HG02759 (cell line): ENCODE data around the gene SAMD4B.

Source experiments
- ATAC-seq: cut with Tn5 transposase; IDR thresholded peaks from one replicate; pipeline ENCODE4 v1.9.1; 2021; ENCODE audit warnings: mild to moderate bottlenecking, moderate library complexity; ENCODE audit not compliant: unreplicated experiment

The SAMD4B gene, protein sequence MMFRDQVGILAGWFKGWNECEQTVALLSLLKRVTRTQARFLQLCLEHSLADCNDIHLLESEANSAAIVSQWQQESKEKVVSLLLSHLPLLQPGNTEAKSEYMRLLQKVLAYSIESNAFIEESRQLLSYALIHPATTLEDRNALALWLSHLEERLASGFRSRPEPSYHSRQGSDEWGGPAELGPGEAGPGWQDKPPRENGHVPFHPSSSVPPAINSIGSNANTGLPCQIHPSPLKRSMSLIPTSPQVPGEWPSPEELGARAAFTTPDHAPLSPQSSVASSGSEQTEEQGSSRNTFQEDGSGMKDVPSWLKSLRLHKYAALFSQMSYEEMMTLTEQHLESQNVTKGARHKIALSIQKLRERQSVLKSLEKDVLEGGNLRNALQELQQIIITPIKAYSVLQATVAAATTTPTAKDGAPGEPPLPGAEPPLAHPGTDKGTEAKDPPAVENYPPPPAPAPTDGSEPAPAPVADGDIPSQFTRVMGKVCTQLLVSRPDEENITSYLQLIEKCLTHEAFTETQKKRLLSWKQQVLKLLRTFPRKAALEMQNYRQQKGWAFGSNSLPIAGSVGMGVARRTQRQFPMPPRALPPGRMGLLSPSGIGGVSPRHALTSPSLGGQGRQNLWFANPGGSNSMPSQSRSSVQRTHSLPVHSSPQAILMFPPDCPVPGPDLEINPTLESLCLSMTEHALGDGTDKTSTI

GRCh38 chr19:39341719-39342604, at the start of gene SAMD4B:
Gene SAMD4B (plus strand): TSS chr19:39342421. CDS start chr19:39356894, 14,473 bp downstream.
- ATAC-seq = peak; percentile 91

GRCh38 chr19:39293394-39293793, 48.8 kb upstream of the SAMD4B start:
- no peak for ATAC-seq

- no peak for ATAC-seq
These were observed 46.1 kb upstream of the SAMD4B start, which contains the start of gene IFNL1 for GRCh38 chr19:39296055-39296645. Gene IFNL1 (plus strand): TSS chr19:39296407. CDS start chr19:39296422, 15 bp downstream.

- ATAC-seq = no peak
These were observed 45.3 kb upstream of the SAMD4B start for GRCh38 chr19:39296906-39297305.

DNA sequence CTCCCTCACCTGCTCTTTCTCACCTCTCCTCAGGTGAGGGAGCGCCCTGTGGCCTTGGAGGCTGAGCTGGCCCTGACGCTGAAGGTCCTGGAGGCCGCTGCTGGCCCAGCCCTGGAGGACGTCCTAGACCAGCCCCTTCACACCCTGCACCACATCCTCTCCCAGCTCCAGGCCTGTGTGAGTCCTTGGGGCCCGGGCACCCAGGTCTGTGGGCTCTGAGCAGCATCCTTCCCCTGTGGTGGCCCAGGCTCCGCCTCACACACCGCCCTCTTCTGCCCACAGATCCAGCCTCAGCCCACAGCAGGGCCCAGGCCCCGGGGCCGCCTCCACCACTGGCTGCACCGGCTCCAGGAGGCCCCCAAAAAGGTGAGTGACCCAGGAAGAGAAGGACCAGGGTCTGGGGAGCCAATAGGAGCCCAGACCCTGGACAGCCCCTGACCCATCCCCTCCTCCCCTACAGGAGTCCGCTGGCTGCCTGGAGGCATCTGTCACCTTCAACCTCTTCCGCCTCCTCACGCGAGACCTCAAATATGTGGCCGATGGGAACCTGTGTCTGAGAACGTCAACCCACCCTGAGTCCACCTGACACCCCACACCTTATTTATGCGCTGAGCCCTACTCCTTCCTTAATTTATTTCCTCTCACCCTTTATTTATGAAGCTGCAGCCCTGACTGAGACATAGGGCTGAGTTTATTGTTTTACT, 44.1 kb upstream of the SAMD4B start:
- ATAC-seq = no peak

- no peak for ATAC-seq
These were observed 42.8 kb upstream of the SAMD4B start for GRCh38 chr19:39299404-39299803.

DNA sequence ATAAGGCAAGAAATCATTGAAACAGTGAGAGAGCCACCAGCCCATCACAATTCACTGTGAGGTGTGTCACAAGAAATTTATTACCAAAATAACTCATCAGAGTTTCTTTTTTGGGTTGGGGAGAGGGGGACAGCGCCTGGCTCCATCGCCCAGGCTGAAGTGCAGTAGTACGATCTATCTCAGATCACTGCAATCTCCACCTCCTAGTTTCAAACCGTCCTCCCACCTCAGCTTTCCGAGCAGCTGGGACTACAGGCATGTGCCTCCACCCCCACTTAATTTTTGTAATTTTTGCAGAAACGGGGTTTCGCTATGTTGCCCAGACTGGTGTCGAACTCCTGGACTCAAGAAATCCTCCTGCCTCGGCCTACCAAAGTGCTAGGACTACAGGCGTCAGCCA, 42.4 kb upstream of the SAMD4B start:
- no peak for ATAC-seq

- ATAC-seq = no peak
These were observed 41.2 kb upstream of the SAMD4B start for GRCh38 chr19:39301021-39301420.

GRCh38 chr19:39301562-39301961, 40.7 kb upstream of the SAMD4B start:
- ATAC-seq = no peak

GRCh38 chr19:39303373-39304184, 38.6 kb upstream of the SAMD4B start:
- no peak for ATAC-seq

DNA sequence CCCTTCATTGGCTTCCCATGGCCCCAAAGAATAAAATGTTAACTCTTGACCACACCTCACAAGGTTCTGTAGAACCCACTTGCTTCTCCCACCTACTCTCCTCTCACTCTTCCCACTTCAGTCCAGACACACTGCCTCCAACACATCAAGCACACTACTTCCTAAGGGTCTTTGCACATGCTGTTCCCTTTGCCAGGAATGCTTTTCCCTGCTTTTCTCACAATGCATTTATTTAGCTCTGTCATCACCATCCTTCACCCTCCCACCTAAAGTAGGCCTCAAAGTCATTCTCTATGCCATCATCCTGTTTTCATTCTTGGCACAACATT, 38.1 kb upstream of the SAMD4B start:
- no peak for ATAC-seq

DNA sequence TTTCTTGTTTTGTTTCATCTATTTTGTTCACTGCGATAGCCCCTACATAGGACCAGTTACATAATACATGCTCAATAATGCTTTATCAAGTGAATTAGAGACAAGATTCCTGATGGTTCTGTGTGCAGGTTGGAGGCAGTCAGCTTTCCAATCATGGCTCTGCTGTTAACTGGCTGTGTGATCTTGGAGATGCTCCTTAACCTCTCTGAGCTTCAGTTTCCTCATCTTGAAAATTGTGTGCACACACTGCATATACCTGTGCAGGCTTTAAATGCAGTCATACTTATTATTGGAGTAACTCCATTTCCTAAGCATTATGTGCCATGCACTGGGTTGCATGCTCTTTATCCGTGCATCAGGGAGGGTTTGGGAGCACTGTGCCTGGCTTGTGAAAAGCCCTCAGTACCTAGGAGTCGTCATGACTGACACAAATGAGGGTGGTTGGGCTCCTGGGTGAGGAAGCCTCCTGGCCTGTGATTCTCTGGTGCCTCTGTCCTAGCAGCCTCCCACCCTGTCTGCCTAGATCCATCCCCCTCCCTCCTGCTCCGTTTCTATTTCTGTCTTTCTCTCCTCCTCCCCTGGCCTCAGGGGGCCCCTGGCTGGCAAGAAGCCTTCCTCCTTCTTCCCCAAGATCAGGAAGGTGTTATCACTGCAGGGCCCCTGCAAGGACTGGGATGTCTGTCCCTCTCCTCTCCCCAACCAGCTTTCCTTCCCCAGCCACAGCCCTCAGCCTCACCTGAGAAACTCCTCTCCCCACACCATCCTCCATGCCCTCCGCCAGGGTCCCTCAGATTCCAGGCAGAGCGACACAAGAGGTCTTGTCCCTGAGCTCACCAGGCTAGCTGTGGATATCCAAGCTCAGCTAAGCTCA, 37.3 kb upstream of the SAMD4B start:
- ATAC-seq = no peak

GRCh38 chr19:39306075-39306474, 36.1 kb upstream of the SAMD4B start:
- ATAC-seq = no peak

DNA sequence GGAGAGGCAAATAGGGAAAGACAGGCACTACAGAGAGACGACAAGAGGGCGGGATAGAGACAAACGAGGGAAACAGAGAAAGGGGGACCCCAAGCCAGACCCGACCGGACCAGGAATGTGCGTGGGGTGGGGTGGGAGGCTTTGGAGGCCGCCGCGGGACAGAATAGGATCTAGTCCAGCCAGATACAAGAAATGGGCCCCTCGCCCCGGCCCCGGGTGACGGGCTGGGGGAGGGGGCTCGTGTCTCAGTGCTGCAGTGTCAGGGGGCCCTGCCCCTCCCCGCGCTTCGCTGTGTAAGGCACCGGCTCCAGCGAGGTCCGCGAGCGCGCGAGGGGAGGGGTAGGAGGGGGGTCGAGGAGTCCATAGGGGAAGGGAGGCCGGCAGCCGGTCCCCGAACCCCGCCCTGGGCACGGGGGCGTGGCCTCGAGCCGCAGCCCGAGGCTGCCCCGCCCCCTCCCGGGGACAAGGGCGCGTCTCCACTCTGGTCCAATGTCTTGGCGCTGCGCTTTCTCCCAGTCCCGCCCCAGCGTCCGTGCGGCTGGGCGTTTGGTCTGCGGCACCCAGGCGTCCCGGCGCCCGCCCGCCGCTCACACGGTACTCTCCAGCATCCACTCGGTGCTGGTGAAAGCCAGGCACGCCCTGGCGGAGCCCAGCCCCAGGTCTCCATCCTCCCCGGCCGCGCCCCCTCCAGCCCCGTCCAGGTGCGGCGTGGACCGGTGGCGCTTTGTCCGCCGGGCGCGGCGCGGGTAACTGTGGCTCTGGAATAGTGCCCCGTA, 35.0 kb upstream of the SAMD4B start:
- no peak for ATAC-seq

DNA sequence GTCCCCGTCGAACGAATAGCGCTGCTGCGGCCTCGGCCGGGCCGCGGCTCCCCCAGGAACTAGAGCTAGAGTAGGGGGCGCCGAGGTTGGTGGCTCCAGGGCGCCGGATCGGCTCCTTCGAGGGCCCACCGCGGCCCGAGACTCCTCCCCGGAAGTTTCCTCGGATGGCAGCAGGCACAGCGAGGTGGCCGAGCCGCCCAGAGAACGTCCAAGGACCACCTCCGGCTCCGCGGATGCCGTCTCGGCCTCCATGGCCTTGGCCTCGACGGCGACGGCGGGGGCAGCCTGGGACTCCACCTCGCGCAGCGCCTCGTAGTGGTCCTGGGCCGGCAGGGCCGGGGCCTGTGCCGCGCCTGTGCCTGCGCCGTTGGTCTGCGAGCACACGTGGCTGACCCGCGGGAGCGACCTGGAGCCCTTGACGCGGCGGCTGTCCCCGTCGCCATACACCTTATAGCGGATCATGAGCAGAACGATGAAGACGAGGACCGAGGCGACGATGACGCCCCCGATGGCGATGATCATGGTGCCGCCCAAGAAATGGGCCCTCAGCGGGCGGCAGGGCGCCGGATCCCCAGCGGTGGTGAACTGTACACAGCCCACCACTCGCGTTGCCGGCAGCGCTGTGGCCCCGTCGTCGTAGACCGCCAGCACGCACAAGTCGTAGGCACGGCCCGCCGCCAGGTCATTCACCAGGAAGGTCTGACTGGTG, 34.2 kb upstream of the SAMD4B start:
- no peak for ATAC-seq

GRCh38 chr19:39308531-39309304, 33.5 kb upstream of the SAMD4B start:
- ATAC-seq = no peak
